HEK293 (cell line): ENCODE data around the gene EEF1AKMT4.

Experiments
- GLIS1 ChIP-seq: fragments of 450-650 bp; formaldehyde crosslinking; IDR thresholded peaks from 2 replicates; pipeline ENCODE4 v1.5.1; 2016; ENCODE audit warnings: missing biosample characterization, missing genetic modification characterization
- GLIS2 ChIP-seq: fragments of 450-650 bp; formaldehyde crosslinking; IDR thresholded peaks from 2 replicates; pipeline ENCODE4 v1.5.1; 2016; ENCODE audit warnings: missing biosample characterization, missing genetic modification characterization
- OVOL3 ChIP-seq: fragments of 450-650 bp; formaldehyde crosslinking; IDR thresholded peaks from 2 replicates; pipeline ENCODE4 v1.5.1; 2016; ENCODE audit warnings: missing biosample characterization, missing genetic modification characterization
- SETDB1 ChIP-seq: IDR thresholded peaks from one replicate; pipeline ENCODE4 v1.6.1; 2017; ENCODE audit warnings: mild to moderate bottlenecking, low read length, moderate library complexity, mixed read lengths; ENCODE audit not compliant: insufficient read length
- SP2 ChIP-seq: fragments of 450-650 bp; formaldehyde crosslinking; IDR thresholded peaks from 2 replicates; pipeline ENCODE4 v1.5.1; 2016; ENCODE audit warnings: missing biosample characterization, missing genetic modification characterization
- SP3 ChIP-seq: fragments of 450-650 bp; formaldehyde crosslinking; IDR thresholded peaks from 2 replicates; pipeline ENCODE4 v1.5.1; 2016; ENCODE audit warnings: missing biosample characterization, missing genetic modification characterization
- SP7 ChIP-seq: fragments of 450-650 bp; formaldehyde crosslinking; IDR thresholded peaks from 2 replicates; pipeline ENCODE4 v1.5.1; 2016; ENCODE audit warnings: missing biosample characterization, missing genetic modification characterization
- ZBTB17 ChIP-seq: fragments of 450-650 bp; formaldehyde crosslinking; IDR thresholded peaks from 2 replicates; pipeline ENCODE4 v1.5.1; 2016; ENCODE audit warnings: missing biosample characterization, missing genetic modification characterization
- ZBTB20 ChIP-seq: fragments of 450-650 bp; formaldehyde crosslinking; IDR thresholded peaks from 2 replicates; pipeline ENCODE4 v1.5.1; 2016; ENCODE audit warnings: missing biosample characterization, missing genetic modification characterization
- ZBTB26 ChIP-seq: fragments of 450-650 bp; formaldehyde crosslinking; optimal IDR thresholded peaks from 2 replicates; pipeline ENCODE3; 2016; ENCODE audit warnings: missing biosample characterization, mild to moderate bottlenecking, missing genetic modification characterization
- ZFP3 ChIP-seq: fragments of 450-650 bp; formaldehyde crosslinking; IDR thresholded peaks from 2 replicates; pipeline ENCODE4 v1.5.1; 2016; ENCODE audit warnings: low read depth, missing biosample characterization, missing genetic modification characterization
- ZFP37 ChIP-seq: fragments of 450-650 bp; formaldehyde crosslinking; IDR thresholded peaks from 2 replicates; pipeline ENCODE4 v1.5.1; 2016; ENCODE audit warnings: missing biosample characterization, missing genetic modification characterization
- ZIC2 ChIP-seq: fragments of 450-650 bp; formaldehyde crosslinking; IDR thresholded peaks from 2 replicates; pipeline ENCODE4 v1.5.1; 2016; ENCODE audit warnings: missing biosample characterization, missing genetic modification characterization
- ZNF140 ChIP-seq: fragments of 450-650 bp; formaldehyde crosslinking; IDR thresholded peaks from 2 replicates; pipeline ENCODE4 v1.5.1; 2016; ENCODE audit warnings: missing biosample characterization, missing genetic modification characterization
- ZNF146 ChIP-seq: fragments of 450-650 bp; formaldehyde crosslinking; IDR thresholded peaks from 2 replicates; pipeline ENCODE4 v1.5.1; 2016; ENCODE audit warnings: missing biosample characterization, missing genetic modification characterization
- ZNF16 ChIP-seq: fragments of 450-650 bp; formaldehyde crosslinking; IDR thresholded peaks from 2 replicates; pipeline ENCODE4 v1.5.1; 2016; ENCODE audit warnings: low read depth, missing biosample characterization, missing genetic modification characterization
- ZNF175 ChIP-seq: fragments of 450-650 bp; formaldehyde crosslinking; IDR thresholded peaks from 2 replicates; pipeline ENCODE4 v1.5.1; 2016; ENCODE audit warnings: missing biosample characterization, missing genetic modification characterization
- ZNF2 ChIP-seq: fragments of 450-650 bp; formaldehyde crosslinking; IDR thresholded peaks from 2 replicates; pipeline ENCODE4 v1.5.1; 2016; ENCODE audit warnings: missing biosample characterization, missing genetic modification characterization
- ZNF214 ChIP-seq: fragments of 450-650 bp; formaldehyde crosslinking; IDR thresholded peaks from 2 replicates; pipeline ENCODE4 v1.5.1; 2017; ENCODE audit warnings: missing biosample characterization, mild to moderate bottlenecking, missing genetic modification characterization, borderline replicate concordance
- ZNF223 ChIP-seq: fragments of 450-650 bp; formaldehyde crosslinking; IDR thresholded peaks from 2 replicates; pipeline ENCODE4 v1.5.1; 2016; ENCODE audit warnings: missing biosample characterization, missing genetic modification characterization
- ZNF23 ChIP-seq: fragments of 450-650 bp; formaldehyde crosslinking; IDR thresholded peaks from 2 replicates; pipeline ENCODE4 v1.5.1; 2016; ENCODE audit warnings: missing biosample characterization, missing genetic modification characterization, borderline replicate concordance
- ZNF26 ChIP-seq: fragments of 450-650 bp; formaldehyde crosslinking; IDR thresholded peaks from 2 replicates; pipeline ENCODE4 v1.5.1; 2016; ENCODE audit warnings: missing biosample characterization, missing genetic modification characterization
- ZNF335 ChIP-seq: fragments of 450-650 bp; formaldehyde crosslinking; conservative IDR thresholded peaks from 2 replicates; pipeline ENCODE4 v1.5.1; 2016; ENCODE audit warnings: missing biosample characterization, missing genetic modification characterization
- ZNF423 ChIP-seq: fragments of 450-650 bp; formaldehyde crosslinking; IDR thresholded peaks from 2 replicates; pipeline ENCODE4 v1.5.1; 2016; ENCODE audit warnings: missing biosample characterization, missing genetic modification characterization
- ZNF501 ChIP-seq: fragments of 450-650 bp; formaldehyde crosslinking; IDR thresholded peaks from 2 replicates; pipeline ENCODE4 v1.5.1; 2016; ENCODE audit warnings: missing biosample characterization, missing genetic modification characterization
- ZNF585B ChIP-seq: fragments of 450-650 bp; formaldehyde crosslinking; IDR thresholded peaks from 2 replicates; pipeline ENCODE4 v1.5.1; 2016; ENCODE audit warnings: missing biosample characterization, missing genetic modification characterization
- ZNF660 ChIP-seq: fragments of 450-650 bp; IDR thresholded peaks from 2 replicates; pipeline ENCODE4 v1.5.1; 2018; ENCODE audit warnings: missing biosample characterization, mild to moderate bottlenecking, missing genetic modification characterization
- ZNF777 ChIP-seq: fragments of 450-650 bp; formaldehyde crosslinking; IDR thresholded peaks from 2 replicates; pipeline ENCODE4 v1.5.1; 2017; ENCODE audit warnings: missing biosample characterization, missing genetic modification characterization, borderline replicate concordance
- ZNF791 ChIP-seq: fragments of 450-650 bp; formaldehyde crosslinking; IDR thresholded peaks from 2 replicates; pipeline ENCODE4 v1.5.1; 2016; ENCODE audit warnings: missing biosample characterization, missing genetic modification characterization
- ZNF843 ChIP-seq: fragments of 450-650 bp; formaldehyde crosslinking; IDR thresholded peaks from 2 replicates; pipeline ENCODE4 v1.5.1; 2016; ENCODE audit warnings: missing biosample characterization, missing genetic modification characterization
- ZSCAN16 ChIP-seq: fragments of 450-650 bp; formaldehyde crosslinking; IDR thresholded peaks from 2 replicates; pipeline ENCODE4 v1.5.1; 2016; ENCODE audit warnings: missing biosample characterization, missing genetic modification characterization
- ZSCAN30 ChIP-seq: fragments of 450-650 bp; IDR thresholded peaks from 2 replicates; pipeline ENCODE4 v1.5.1; 2018; ENCODE audit warnings: missing biosample characterization, mild to moderate bottlenecking, missing genetic modification characterization, moderate library complexity
- ZSCAN4 ChIP-seq: fragments of 450-650 bp; formaldehyde crosslinking; IDR thresholded peaks from 2 replicates; pipeline ENCODE4 v1.5.1; 2017; ENCODE audit warnings: missing biosample characterization, missing genetic modification characterization
- TF ChIP-seq, protein P1 (sequence below): fragments of 450-650 bp; IDR thresholded peaks from 2 replicates; pipeline ENCODE4 v1.5.1; 2018; ENCODE audit warnings: missing biosample characterization, mild to moderate bottlenecking, missing genetic modification characterization
- TF ChIP-seq, protein P2 (sequence below): fragments of 450-650 bp; formaldehyde crosslinking; IDR thresholded peaks from 2 replicates; pipeline ENCODE4 v1.5.1; 2017; ENCODE audit warnings: missing biosample characterization, missing genetic modification characterization

EEF1AKMT4 gene

DNA sequence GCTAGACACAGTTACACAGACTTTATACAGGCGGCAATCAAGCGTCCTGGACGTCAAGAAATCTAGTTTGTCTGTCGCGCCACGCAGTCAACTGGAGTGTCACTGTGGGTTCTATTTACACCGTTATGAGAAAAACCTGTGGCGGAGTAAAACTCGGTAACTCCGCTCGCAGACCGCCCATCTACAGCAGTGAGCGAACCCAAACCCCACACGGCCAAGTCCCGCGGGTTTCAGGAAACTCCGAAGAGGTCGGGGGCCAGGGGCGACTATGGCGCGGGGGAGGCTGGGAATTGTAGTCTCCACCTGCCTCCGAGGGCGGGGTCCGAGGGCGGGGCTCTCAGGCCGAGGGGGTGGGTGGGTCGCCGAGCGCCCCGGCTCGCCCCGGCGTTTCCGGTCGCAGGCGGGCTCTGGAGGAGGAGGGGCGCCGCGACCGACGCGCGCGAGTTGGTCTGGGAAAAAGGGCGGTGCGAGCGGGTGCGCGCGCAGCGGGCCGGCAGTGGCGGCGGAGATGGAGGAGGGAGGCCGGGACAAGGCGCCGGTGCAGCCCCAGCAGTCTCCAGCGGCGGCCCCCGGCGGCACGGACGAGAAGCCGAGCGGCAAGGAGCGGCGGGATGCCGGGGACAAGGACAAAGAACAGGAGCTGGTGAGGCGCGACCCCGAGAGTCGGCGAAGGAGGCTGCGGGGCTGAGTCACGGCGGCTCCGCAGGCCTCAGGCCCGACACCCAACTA lies 49.5 kb downstream of the EEF1AKMT4 start, which contains the start of gene PSMD2 (continued):
- TF ChIP-seq OVOL3 (tag by site-specific recombination) (no peak), ZBTB26 (peak; percentile 90), ZNF214 (no peak), ZNF843 (tag by site-specific recombination) (peak; percentile 25; the same call in 1 of the 2 replicates), ZNF660 (tag by site-specific recombination) (peak; percentile 48; the same call in 1 of the 2 replicates), SP2 (tag by site-specific recombination) (peak; percentile 62), ZNF2 (tag by site-specific recombination) (peak; percentile 36; the same call in 1 of the 2 replicates), ZSCAN4 (tag by site-specific recombination) (no peak), ZNF23 (no peak), ZNF140 (tag by site-specific recombination) (no peak), GLIS1 (peak; percentile 63; the same call in 1 of the 2 replicates), ZNF501 (tag by site-specific recombination) (peak; percentile 20; the same call in 1 of the 2 replicates), ZNF175 (tag by site-specific recombination) (no peak), ZNF585B (tag by site-specific recombination) (no peak), ZNF423 (tag by site-specific recombination) (no peak), ZNF223 (tag by site-specific recombination) (no peak), ZNF791 (tag by site-specific recombination) (no peak), SP3 (tag by site-specific recombination) (peak; percentile 66), ZNF16 (tag by site-specific recombination) (no peak), ZFP3 (no peak), ZIC2 (tag by site-specific recombination) (0 out of 2 replicates have a peak, but pooled peaks have one; percentile 16), SP7 (peak; percentile 18; the same call in 1 of the 2 replicates), ZBTB17 (tag by site-specific recombination) (peak; percentile 36; the same call in 1 of the 2 replicates), GLIS2 (tag by site-specific recombination) (peak; percentile 39; the same call in 1 of the 2 replicates), ZNF26 (tag by site-specific recombination) (no peak), ZBTB20 (peak; percentile 28; the same call in 1 of the 2 replicates), ZSCAN16 (tag by site-specific recombination) (0 out of 2 replicates have a peak, but pooled peaks have one; percentile 12), ZFP37 (tag by site-specific recombination) (peak; percentile 65; the same call in 1 of the 2 replicates), SETDB1 (no peak), ZSCAN30 (tag by site-specific recombination) (no peak), ZNF777 (tag by site-specific recombination) (no peak), ZNF146 (no peak), ZNF335 (tag by site-specific recombination) (peak; percentile 62)
- TF ChIP-seq, protein P1, sequence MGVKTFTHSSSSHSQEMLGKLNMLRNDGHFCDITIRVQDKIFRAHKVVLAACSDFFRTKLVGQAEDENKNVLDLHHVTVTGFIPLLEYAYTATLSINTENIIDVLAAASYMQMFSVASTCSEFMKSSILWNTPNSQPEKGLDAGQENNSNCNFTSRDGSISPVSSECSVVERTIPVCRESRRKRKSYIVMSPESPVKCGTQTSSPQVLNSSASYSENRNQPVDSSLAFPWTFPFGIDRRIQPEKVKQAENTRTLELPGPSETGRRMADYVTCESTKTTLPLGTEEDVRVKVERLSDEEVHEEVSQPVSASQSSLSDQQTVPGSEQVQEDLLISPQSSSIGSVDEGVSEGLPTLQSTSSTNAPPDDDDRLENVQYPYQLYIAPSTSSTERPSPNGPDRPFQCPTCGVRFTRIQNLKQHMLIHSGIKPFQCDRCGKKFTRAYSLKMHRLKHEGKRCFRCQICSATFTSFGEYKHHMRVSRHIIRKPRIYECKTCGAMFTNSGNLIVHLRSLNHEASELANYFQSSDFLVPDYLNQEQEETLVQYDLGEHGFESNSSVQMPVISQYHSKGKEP (tag by site-specific recombination) = no peak
- TF ChIP-seq, protein P2, sequence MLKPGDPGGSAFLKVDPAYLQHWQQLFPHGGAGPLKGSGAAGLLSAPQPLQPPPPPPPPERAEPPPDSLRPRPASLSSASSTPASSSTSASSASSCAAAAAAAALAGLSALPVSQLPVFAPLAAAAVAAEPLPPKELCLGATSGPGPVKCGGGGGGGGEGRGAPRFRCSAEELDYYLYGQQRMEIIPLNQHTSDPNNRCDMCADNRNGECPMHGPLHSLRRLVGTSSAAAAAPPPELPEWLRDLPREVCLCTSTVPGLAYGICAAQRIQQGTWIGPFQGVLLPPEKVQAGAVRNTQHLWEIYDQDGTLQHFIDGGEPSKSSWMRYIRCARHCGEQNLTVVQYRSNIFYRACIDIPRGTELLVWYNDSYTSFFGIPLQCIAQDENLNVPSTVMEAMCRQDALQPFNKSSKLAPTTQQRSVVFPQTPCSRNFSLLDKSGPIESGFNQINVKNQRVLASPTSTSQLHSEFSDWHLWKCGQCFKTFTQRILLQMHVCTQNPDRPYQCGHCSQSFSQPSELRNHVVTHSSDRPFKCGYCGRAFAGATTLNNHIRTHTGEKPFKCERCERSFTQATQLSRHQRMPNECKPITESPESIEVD = no peak
